ENCODE data around the gene SRSF6. TPM values are rescaled to one million over a fixed set of nuclear protein-coding genes. Genes with fewer than 3 reads are reported as not detected.

The SRSF6 gene
- total RNA-seq, 1 donor from 2014 or later = 298 TPM

DNA sequence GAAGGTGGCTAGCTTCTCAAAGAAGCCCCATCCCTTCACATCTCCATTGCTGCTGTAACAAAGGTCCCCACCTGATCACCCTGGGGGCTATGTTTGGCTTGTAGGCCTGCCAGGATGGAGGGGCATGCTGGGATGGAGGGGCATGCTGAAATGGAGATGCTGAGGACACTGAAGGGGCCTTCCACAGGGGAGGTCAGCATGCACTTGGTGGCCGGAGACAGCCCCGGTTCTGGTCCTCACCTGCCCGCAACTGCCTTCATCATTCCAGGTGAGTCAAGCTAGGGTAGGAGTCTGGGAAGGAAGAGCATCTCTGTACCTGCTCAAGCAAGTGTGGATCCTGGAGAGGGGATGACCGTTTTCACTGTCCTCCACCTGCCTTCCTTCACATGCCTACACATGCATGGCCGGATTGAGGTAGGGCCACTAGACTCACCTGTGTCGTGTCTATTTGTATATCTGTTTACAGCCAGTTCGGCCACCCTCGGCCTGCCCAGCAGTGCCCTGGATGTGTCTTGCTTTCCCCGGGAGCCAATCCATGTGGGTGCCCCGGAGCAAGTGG is 55.8 kb downstream of the SRSF6 start:
- Mint-ChIP-seq H3K9me3 (no peaks in the 10 kb centered on the region), H3K27ac (peak overlapping the region; percentile 78), H3K4me1 (peaks cover 6% of the 10 kb centered on the region), H3K27me3 (ENCODE audit: low read depth) (peaks cover 12% of the 10 kb centered on the region), H3K36me3 (no peaks in the 10 kb centered on the region), H3K4me3 (peak overlapping the region; percentile 92)
- no peak for DNase-seq (ENCODE audit: low spot score in 2 of 2, unreplicated experiment in 2 of 2)
- TF ChIP-seq, protein P1, sequence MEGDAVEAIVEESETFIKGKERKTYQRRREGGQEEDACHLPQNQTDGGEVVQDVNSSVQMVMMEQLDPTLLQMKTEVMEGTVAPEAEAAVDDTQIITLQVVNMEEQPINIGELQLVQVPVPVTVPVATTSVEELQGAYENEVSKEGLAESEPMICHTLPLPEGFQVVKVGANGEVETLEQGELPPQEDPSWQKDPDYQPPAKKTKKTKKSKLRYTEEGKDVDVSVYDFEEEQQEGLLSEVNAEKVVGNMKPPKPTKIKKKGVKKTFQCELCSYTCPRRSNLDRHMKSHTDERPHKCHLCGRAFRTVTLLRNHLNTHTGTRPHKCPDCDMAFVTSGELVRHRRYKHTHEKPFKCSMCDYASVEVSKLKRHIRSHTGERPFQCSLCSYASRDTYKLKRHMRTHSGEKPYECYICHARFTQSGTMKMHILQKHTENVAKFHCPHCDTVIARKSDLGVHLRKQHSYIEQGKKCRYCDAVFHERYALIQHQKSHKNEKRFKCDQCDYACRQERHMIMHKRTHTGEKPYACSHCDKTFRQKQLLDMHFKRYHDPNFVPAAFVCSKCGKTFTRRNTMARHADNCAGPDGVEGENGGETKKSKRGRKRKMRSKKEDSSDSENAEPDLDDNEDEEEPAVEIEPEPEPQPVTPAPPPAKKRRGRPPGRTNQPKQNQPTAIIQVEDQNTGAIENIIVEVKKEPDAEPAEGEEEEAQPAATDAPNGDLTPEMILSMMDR (IDR thresholded peaks at IDR 0.05; ENCODE audit: unreplicated experiment) = no peak

Other genes starting within 250 kb of the SRSF6 start
- 44.3 to 46.7 TPM (median 45.8 TPM) in 3 replicates for gene L3MBTL1, start 49.8 kb downstream of the SRSF6 start, total RNA-seq
- gene SGK2, start 101.1 kb downstream of the SRSF6 start, total RNA-seq = 7.3 to 10.5 TPM (median 9.9 TPM) in 3 replicates
- gene IFT52, start 133.0 kb downstream of the SRSF6 start, total RNA-seq = 41.6 to 44.7 TPM (median 42.3 TPM) in 3 replicates
- gene MYBL2, start 209.2 kb downstream of the SRSF6 start, total RNA-seq = 22.8 to 26.8 TPM (median 24.3 TPM) in 3 replicates

Measured in mesothelial cell of epicardium (in vitro differentiated cells).